Ramos (cell line): ENCODE measurements around the gene GPC3.
"Not testable (repeated sequence)": the region's sequence is repeated elsewhere in the genome, so short reads cannot be mapped to it uniquely, and the experiment has no call there.

Source experiments
- in situ Hi-C: fragments of 300-500 bp; cut with MboI; formaldehyde crosslinking; loops from one replicate; pipeline ENCODE4 v1.14.3; 2022; ENCODE audit warnings: low sequenced_read_pairs; ENCODE audit not compliant: unreplicated experiment

Gene GPC3

DNA sequence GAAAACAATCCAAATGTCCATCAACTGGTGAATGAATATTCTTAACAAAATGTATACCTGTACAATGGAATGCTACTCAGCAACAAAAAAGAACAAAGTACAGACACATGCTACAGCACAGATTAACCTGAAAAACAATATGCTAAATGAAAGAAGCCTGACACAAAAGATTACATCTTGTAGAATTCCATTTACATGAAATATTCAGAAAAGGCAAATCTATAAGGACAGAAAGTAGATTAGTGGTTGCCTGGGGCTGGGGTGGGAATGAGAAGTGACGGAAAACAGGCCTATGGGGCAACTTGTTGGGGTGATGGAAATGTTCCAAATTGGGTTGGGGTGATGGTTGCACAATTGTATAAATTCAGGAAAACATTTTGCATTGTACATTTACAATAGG lies 351.0 kb downstream of the GPC3 start:
- in situ Hi-C loops, result no loop called here

- in situ Hi-C loops, result no loop called here
Observed at GRCh38 chrX:133633950-133634349, 351.4 kb downstream of the GPC3 start.

DNA sequence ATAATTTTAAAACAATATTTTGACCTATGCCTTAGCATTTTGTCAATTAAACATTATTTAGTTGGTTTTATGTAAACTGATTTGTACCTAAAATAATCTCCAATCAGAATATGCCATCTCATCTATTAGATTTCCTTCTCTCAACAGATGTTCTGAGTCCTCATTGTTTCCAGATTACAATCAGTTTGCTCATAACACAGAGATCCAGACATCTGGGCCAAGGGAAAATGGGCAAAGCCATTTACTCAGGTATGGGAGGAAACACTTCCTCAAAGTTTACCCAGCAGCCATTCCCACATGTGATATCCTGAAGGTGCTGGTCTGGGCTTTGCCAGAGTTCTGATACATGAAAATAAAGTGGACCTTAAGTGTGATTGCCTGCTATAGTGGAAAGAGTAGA lies 352.2 kb downstream of the GPC3 start:
- in situ Hi-C loops, result no loop called here

GRCh38 chrX:133630362-133630761 lies 355.0 kb downstream of the GPC3 start:
- in situ Hi-C loops, result no loop called here

GRCh38 chrX:133627673-133628072 lies 357.7 kb downstream of the GPC3 start:
- in situ Hi-C loops, result no loop called here

GRCh38 chrX:133621384-133621783 lies 364.0 kb downstream of the GPC3 start:
- in situ Hi-C loops, result not testable (repeated sequence)

GRCh38 chrX:133611676-133612075 lies 373.7 kb downstream of the GPC3 start:
- in situ Hi-C loops, result no loop called here

DNA sequence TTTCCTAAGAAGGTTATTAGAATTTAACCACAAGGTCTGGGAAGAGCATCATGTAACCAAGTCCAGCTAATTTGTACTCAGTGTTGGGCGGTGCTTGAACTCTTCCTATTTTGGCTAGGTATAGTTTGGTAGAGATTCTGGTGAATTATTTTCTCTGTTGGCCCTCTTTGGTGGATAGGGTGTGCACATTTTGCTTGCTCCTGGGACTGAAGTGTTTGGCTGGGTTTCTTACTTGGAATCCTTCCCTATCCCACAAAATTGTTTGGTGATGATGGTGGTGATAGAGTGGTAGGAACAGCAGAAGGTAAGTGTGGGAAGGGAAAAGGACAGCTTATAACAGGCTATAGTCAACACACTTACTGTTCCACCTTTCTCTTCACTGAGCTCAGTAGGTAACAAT lies 375.3 kb downstream of the GPC3 start:
- in situ Hi-C loops, result no loop called here

DNA sequence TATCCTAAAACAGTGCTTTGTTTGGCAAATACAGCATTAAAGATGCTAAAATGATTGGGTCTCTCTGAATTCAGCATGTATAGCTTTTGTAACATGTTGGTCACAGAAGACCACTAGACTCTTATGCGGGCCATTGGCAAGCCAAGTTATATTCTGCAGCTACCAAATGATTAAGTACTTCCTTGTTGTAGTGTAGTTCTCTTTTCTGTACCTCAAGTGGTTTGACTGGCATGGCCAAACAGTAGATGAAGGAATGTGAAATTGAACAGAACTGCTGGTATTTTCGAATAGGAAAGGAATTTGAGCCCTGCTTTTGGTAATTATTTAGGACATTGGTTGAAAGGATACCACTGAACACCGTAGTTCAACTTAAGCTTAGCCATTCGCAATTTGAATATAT lies 376.2 kb downstream of the GPC3 start:
- in situ Hi-C loops, result no loop called here

DNA sequence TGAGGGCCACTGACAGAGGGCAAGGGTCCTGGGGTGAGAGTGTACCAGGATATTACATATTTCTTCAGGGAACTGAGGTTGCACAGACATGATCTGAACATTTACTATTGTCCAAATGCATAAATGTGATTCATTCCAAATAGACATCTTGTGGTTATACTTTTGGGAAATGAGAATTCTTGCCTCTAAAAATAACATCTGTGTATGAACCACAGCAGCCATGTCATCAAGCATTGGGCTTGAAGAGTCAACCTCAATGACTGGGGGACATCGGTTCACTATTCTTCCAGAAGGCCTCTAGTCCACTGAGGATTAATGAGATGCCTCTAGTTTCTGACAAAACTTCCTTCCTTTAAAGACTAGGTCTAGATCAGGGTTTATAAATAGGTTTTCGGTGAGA lies 377.0 kb downstream of the GPC3 start:
- in situ Hi-C loops, result no loop called here

GRCh38 chrX:133607419-133608348 lies 377.7 kb downstream of the GPC3 start:
- in situ Hi-C loops, result no loop called here

GRCh38 chrX:133606990-133607389 lies 378.4 kb downstream of the GPC3 start:
- in situ Hi-C loops, result no loop called here

DNA sequence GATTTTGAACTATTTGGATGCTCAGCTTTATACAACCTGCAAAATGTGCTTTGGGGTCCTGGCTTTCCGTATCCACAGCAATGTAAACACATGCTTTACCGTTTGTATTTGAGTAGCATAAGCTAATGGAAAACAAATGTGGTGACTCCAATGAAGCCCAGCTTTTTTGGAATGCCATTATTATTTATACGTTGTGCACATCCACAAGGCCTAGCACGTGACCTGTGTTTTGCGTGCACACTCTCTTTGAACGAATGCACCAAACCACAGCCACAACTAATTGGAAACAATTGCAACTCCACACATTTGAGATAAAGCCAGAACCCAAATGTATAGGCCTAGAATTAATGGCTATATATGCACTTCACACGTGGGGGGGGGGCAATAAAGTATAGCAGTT lies 380.6 kb downstream of the GPC3 start:
- in situ Hi-C loops, result no loop called here

GRCh38 chrX:133602881-133603280 lies 382.5 kb downstream of the GPC3 start:
- in situ Hi-C loops, result no loop called here

DNA sequence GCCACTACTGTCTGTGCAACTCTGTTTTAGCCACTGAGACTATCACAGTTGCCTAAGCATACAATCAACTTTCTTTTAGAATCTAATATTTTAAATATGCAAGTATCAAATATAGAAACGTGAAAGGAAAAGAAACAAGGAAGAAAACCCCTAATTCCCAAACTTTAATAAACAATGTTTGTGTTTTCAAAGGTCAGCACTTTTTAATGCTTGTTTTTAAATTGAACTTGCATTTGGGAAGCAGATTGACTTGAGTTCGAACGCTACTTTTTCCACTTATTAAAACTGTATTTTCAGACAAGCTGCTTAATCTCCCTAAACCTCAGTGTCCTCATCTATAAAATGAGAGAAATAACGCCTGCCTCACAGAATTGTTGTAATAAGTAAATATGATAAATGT lies 384.3 kb downstream of the GPC3 start:
- in situ Hi-C loops, result no loop called here

- in situ Hi-C loops, result no loop called here
Observed at GRCh38 chrX:133600536-133600935, 384.9 kb downstream of the GPC3 start.

- in situ Hi-C loops, result no loop called here
Observed at GRCh38 chrX:133598601-133599335, 386.6 kb downstream of the GPC3 start.

DNA sequence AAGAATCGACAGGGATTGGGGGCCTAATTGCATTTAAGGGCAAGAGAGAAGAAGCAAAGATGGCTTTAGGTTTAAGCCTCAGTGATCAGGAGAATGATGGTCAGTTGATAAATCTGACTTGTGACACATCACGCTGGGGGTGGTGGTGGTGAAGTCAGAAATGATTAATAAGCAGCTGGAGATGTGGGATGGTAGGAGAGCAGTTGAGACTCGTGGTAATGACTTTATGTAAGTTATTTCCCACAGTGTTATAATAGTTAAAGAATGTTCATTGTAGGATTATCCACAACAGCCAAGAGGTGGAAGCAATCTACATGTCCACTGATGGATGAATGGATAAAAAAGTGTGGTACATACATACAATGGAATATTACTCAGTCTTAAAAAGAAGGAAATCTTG lies 391.2 kb downstream of the GPC3 start:
- in situ Hi-C loops, result no loop called here

- in situ Hi-C loops, result no loop called here
Observed at GRCh38 chrX:133593531-133593930, 391.9 kb downstream of the GPC3 start.

DNA sequence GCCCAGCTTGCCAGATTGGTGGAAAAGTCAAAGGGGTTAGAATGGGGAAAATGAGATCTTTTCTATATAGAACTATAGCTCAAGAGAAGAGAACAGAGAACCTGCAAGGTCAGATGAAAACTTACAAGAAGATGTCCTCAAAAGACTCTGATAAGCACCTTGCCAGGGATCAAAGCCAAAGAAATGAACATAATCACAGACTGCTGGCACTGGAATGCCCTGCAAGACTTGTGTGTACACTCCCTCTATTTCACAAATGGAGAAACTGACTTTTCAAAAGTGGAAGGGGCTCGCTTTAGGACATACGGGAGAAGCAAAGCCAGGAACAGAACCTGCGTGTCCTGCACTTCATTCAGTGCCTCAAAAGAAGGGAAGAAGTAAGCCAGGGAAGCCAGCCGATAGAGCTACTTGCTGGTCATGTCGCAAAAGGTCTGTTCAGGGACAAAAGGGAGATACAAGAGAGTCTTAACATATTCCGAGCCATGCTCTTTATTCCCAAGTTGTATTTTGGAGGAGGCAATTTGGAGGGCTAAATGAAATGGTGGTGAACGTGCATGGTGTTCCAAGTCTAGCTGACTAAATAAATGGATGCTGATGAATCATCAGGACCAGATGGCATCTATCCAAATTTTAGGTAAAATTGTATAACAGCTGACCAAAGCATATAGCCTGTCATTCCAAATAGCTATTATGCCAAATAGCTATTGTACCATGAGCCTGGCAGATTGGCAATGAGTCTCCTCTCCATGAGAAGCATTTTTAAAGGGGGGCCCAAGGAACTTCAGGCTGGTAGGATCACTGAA lies 394.5 kb downstream of the GPC3 start:
- in situ Hi-C loops, result no loop called here

DNA sequence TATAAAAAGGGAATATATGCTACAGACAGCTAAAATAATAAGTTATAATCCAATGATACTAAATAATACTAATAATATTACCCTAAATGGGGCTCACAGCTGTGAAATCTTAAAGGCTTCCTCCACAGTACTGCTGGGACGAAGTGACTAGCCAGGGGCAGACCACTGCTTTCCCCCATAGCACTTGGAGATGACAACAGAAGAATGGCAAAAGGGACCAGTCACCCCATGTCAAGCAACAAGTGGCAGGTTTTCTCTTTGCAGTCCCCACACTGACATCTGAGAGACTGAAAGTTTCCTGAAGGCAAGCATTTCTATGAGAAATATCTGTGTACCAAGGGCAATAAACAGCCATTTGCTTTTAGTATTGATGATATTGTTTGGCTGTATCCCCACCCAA lies 396.6 kb downstream of the GPC3 start:
- in situ Hi-C loops, result no loop called here
